Fibroblast of skin of back (primary cell): ENCODE results near the gene SH2D3C.

Source experiments
- DNase-seq: peaks from one replicate; pipeline ENCODE4 v3.0.0-alpha.2; 2013

SH2D3C gene

GRCh38 chr9:127806871-127807270 is 28.4 kb upstream of the SH2D3C start:
- DNase-seq: no peak

- peak; percentile 29 for DNase-seq
These were observed 27.2 kb upstream of the SH2D3C start for GRCh38 chr9:127805620-127806019.

- peak; percentile 64 for DNase-seq
These were observed 25.3 kb upstream of the SH2D3C start for GRCh38 chr9:127803507-127804352.

- peak; percentile 93 for DNase-seq
These were observed 24.3 kb upstream of the SH2D3C start, which contains the start of gene FPGS for GRCh38 chr9:127802576-127803443. Gene FPGS (plus strand): TSS chr9:127802882. CDS start chr9:127802925, 43 bp downstream.

GRCh38 chr9:127801955-127802575 is 23.6 kb upstream of the SH2D3C start:
- no peak for DNase-seq

- no peak for DNase-seq
These were observed 18.4 kb upstream of the SH2D3C start for GRCh38 chr9:127796852-127797370.

GRCh38 chr9:127796225-127796813 is 17.9 kb upstream of the SH2D3C start:
- no peak for DNase-seq

GRCh38 chr9:127794001-127794791 is 15.7 kb upstream of the SH2D3C start:
- DNase-seq: no peak

GRCh38 chr9:127793093-127793708 is 14.7 kb upstream of the SH2D3C start:
- DNase-seq: peak; percentile 18

GRCh38 chr9:127792417-127793031 is 14.1 kb upstream of the SH2D3C start:
- DNase-seq: no peak

- no peak for DNase-seq
These were observed 12.6 kb upstream of the SH2D3C start for GRCh38 chr9:127791085-127791484.

- no peak for DNase-seq
These were observed 11.8 kb upstream of the SH2D3C start for GRCh38 chr9:127790094-127790855.

GRCh38 chr9:127789179-127789578 is 10.7 kb upstream of the SH2D3C start:
- no peak for DNase-seq

GRCh38 chr9:127788337-127789011 is 10.0 kb upstream of the SH2D3C start:
- no peak for DNase-seq

- DNase-seq: no peak
These were observed 8.3 kb upstream of the SH2D3C start for GRCh38 chr9:127786773-127787104.

- peak; percentile 89 for DNase-seq
These were observed 7.7 kb upstream of the SH2D3C start, which contains the start of gene CDK9 for GRCh38 chr9:127785933-127786772. Gene CDK9 (plus strand): TSS chr9:127786034. CDS start chr9:127786149, 115 bp downstream.

GRCh38 chr9:127785023-127785932 is 6.8 kb upstream of the SH2D3C start:
- DNase-seq: peak; percentile 76
